Endodermal cell (in vitro differentiated cells): ENCODE measurements around the gene ZFYVE1. TPM values are rescaled to one million over a fixed set of nuclear protein-coding genes. Genes with fewer than 3 reads are reported as not detected.

Source experiments
- DNase-seq: peaks from one replicate; pipeline ENCODE4 v3.0.0-alpha.2; 2017
- H3K27ac ChIP-seq: 2 replicates; pipeline ENCODE4 v1.5.1; 2013; ENCODE audit warnings: mild to moderate bottlenecking, low read depth, low read length, moderate library complexity
- H3K27me3 ChIP-seq: 2 replicates; pipeline ENCODE4 v1.6.1; 2013; ENCODE audit warnings: mild to moderate bottlenecking, low read length, moderate library complexity; ENCODE audit not compliant: insufficient read depth, control insufficient read depth, poor library complexity, severe bottlenecking
- H3K36me3 ChIP-seq: 2 replicates; pipeline ENCODE4 v1.7.0; 2013; ENCODE audit warnings: mild to moderate bottlenecking, low read length, moderate library complexity; ENCODE audit not compliant: control insufficient read depth, insufficient read depth
- H3K4me1 ChIP-seq: one replicate; pipeline ENCODE4 v1.7.0; 2013; ENCODE audit warnings: low read length; ENCODE audit not compliant: control insufficient read depth, insufficient read depth
- H3K4me3 ChIP-seq: 2 replicates; pipeline ENCODE4 v1.5.1; 2013; ENCODE audit warnings: mild to moderate bottlenecking, low read length, moderate library complexity
- H3K9ac ChIP-seq: 2 replicates; pipeline ENCODE4 v1.6.1; 2013; ENCODE audit warnings: mild to moderate bottlenecking, low read length, moderate library complexity; ENCODE audit not compliant: poor library complexity, severe bottlenecking; ENCODE audit errors: extremely low read depth
- H3K9me3 ChIP-seq: 2 replicates; pipeline ENCODE4 v1.6.1; 2013; ENCODE audit warnings: mild to moderate bottlenecking, low read length, moderate library complexity; ENCODE audit not compliant: control insufficient read depth
- H3K27ac Mint-ChIP-seq: 2 replicates; pipeline ENCODE4 v1.8.0; 2020; ENCODE audit warnings: mixed read lengths
- H3K27me3 Mint-ChIP-seq: 2 replicates; pipeline ENCODE4 v1.8.0; 2021; ENCODE audit warnings: mild to moderate bottlenecking, mixed read lengths; ENCODE audit not compliant: insufficient read depth
- H3K36me3 Mint-ChIP-seq: 2 replicates; pipeline ENCODE4 v1.8.0; 2020; ENCODE audit warnings: low read depth, mixed read lengths
- H3K4me1 Mint-ChIP-seq: 2 replicates; pipeline ENCODE4 v1.8.0; 2020; ENCODE audit warnings: mixed read lengths
- H3K4me3 Mint-ChIP-seq: 2 replicates; pipeline ENCODE4 v1.8.0; 2020; ENCODE audit warnings: mild to moderate bottlenecking, moderate library complexity, mixed read lengths
- H3K9me3 Mint-ChIP-seq: 2 replicates; pipeline ENCODE4 v1.8.0; 2020; ENCODE audit warnings: mild to moderate bottlenecking, mixed read lengths
- CTCF ChIP-seq: fragments of 200-600 bp; sonication (generic); conservative IDR thresholded peaks from 2 replicates; pipeline ENCODE4 v1.5.0; 2021; ENCODE audit warnings: antibody characterized with exemption, mild to moderate bottlenecking
- WGBS, 2 experiments: methylation state at CpG; one replicate each; pipeline versions ENCODE4 v1.1.5 to v1.1.7; 2013; ENCODE audit warnings: missing lambda C conversion rate in 2 of 2, mixed read lengths in 1 of 2; ENCODE audit not compliant: insufficient coverage in 1 of 2, insufficient read length in 1 of 2; 5-methylcytosine and 5-hydroxymethylcytosine counted together
- total RNA-seq, 2 donors: library from RNA; stranded (reverse); fragmentation: NEBNext Ultra II Directional in 1 of 2; extraction: Animal tissue kit (Norgen Biotek cat#: 25700) in 1 of 2; gene quantifications; 2 replicates in 1 of 2; 3 replicates in 1 of 2; pipeline ENCODE4 v1.2.1, GENCODE V29; 2021

Gene ZFYVE1
- total RNA-seq, 2 donors from 2014 or later, result 11.6 to 16.6 TPM

DNA sequence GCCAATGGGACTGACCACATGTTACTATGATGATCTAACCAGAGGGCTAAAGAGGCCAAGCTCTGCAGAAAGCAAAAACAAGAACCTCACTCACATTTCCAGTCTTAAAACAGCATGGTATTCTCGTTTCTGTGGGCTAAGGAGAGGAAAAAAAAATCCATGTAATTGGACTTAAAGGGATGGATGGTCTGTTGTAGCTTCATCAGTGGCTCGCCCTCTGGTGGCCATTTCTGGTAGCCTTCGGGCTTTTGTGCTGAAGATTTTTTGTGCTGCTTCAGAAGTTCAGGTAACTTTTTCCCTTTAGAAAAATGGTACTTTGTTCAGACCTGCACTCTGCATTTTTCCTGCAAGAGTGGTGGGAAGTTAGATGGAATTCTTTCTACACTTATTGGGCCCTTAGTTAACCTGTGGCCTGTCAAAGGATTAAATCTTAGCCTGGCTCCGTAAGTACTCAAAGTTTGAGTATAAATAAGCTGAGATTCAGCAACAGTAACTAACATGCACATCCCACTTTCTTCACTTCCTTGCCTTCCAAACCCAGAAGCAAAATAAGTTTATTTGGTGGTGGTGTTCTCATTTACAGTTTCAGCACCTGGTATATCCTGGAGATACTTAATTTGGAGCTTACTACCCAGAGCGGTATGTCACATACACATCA lies 78.3 kb downstream of the ZFYVE1 start:
- Histone ChIP-seq H3K36me3 (peaks cover 27% of the 10 kb centered on the region), H3K9me3 (no peaks in the 10 kb centered on the region), H3K9ac (no peak overlapping the region), H3K27me3 (no peaks in the 10 kb centered on the region), H3K4me1 (no peaks in the 10 kb centered on the region), H3K4me3 (no peak overlapping the region), H3K27ac (no peak overlapping the region)
- Mint-ChIP-seq H3K4me3 (no peak overlapping the region), H3K4me1 (no peaks in the 10 kb centered on the region), H3K36me3 (peaks cover 36% of the 10 kb centered on the region), H3K9me3 (no peaks in the 10 kb centered on the region), H3K27ac (no peak overlapping the region), H3K27me3 (no peaks in the 10 kb centered on the region)
- peak; percentile 93 for TF ChIP-seq CTCF
- 21 to 38% methylated on average over 3 to 5 of the region's 5 CpGs for WGBS, 2 experiments
- DNase-seq, result peak; percentile 89

DNA sequence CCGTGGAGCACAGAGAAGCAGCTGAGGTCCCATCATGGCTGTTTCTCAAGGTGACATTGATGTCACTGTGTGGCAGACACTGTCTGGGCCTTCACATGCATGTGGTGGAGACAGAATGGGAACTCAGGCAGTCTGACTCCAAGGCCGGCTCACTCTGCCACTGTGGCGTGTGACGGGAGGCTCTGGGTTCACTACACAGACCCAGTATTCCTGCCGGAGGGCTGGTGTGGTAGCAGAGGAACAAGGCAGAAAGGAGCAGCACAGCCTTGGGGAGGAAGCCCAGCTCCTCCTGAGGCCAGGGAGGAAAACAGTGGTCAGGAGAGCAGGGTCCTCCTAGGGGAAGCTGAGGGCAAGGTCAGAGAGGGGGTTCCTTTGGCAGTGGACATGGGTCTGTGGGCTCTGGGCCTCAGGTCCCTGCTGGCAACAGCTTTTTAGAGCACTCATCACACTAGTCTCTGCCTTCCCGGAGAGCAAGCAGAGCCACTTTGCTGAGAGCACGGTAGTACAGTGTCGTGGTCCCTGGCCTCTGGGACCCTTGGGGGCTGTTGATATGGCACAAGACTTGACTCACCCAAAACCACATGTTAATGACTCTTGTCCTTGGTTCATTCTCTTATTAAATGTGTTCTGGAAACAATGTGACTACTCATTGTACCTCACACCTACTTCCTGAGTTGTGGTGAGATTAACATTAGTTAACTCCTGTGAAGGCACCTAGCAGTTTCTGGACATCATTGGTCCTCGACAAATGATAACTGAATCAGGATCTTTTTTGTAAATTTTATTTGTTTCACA lies 79.3 kb downstream of the ZFYVE1 start:
- WGBS, 2 experiments, result 91% methylated on average over 8 to 9 of the region's 9 CpGs
- Histone ChIP-seq H3K27ac (no peak overlapping the region), H3K9ac (no peak overlapping the region), H3K4me3 (no peak overlapping the region), H3K4me1 (no peaks in the 10 kb centered on the region), H3K9me3 (no peaks in the 10 kb centered on the region), H3K27me3 (no peaks in the 10 kb centered on the region), H3K36me3 (peaks cover 33% of the 10 kb centered on the region)
- Mint-ChIP-seq H3K4me3 (no peak overlapping the region), H3K27ac (no peak overlapping the region), H3K4me1 (no peaks in the 10 kb centered on the region), H3K36me3 (peaks cover 47% of the 10 kb centered on the region), H3K27me3 (no peaks in the 10 kb centered on the region), H3K9me3 (no peaks in the 10 kb centered on the region)
- no peak for DNase-seq
- no peak for TF ChIP-seq CTCF

GRCh38 chr14:72946491-72946890 lies 80.4 kb downstream of the ZFYVE1 start:
- no peaks in the 10 kb centered on the region for H3K27me3 Mint-ChIP-seq
- no peak overlapping the region for H3K4me3 ChIP-seq
- H3K9me3 ChIP-seq, result no peaks in the 10 kb centered on the region
- H3K36me3 Mint-ChIP-seq, result peaks cover 43% of the 10 kb centered on the region
- H3K27me3 ChIP-seq, result no peaks in the 10 kb centered on the region
- no peaks in the 10 kb centered on the region for H3K4me1 Mint-ChIP-seq
- no peak overlapping the region for H3K9ac ChIP-seq
- DNase-seq, result no peak
- no peak for TF ChIP-seq CTCF
- WGBS, 2 experiments, result 93 to 100% methylated on average over 5 to 8 of the region's 8 CpGs
- H3K4me3 Mint-ChIP-seq, result no peak overlapping the region
- H3K4me1 ChIP-seq, result no peaks in the 10 kb centered on the region
- no peak overlapping the region for H3K27ac ChIP-seq
- H3K27ac Mint-ChIP-seq, result no peak overlapping the region
- H3K9me3 Mint-ChIP-seq, result no peaks in the 10 kb centered on the region
- peaks cover 29% of the 10 kb centered on the region for H3K36me3 ChIP-seq
